Fibroblast of lung (primary cell): Measurements from ENCODE around the gene KPNB1. TPM values are rescaled to one million over a fixed set of nuclear protein-coding genes. Genes with fewer than 3 reads are reported as not detected.

Source experiments
- DNase-seq, 2 donors: peaks; one replicate each; pipeline versions ENCODE4 v3.0.0 to v3.0.0-alpha.2; 2010; ENCODE audit warnings: low read depth in 2 of 2
- H2AFZ ChIP-seq: 2 replicates; pipeline ENCODE4 v1.5.1; 2012; ENCODE audit warnings: low read length, control low read depth, inconsistent platforms
- H3K27ac ChIP-seq: 2 replicates; pipeline ENCODE4 v1.5.1; 2011; ENCODE audit warnings: low read length, control low read depth; ENCODE audit not compliant: insufficient read depth
- H3K27me3 ChIP-seq: 2 replicates; pipeline ENCODE4 v1.5.1; 2011; ENCODE audit warnings: mild to moderate bottlenecking, low read length; ENCODE audit not compliant: control insufficient read depth, insufficient read depth
- H3K36me3 ChIP-seq: 2 replicates; pipeline ENCODE4 v1.5.1; 2011; ENCODE audit warnings: low read length; ENCODE audit not compliant: control insufficient read depth, insufficient read depth
- H3K4me1 ChIP-seq: 2 replicates; pipeline ENCODE4 v1.5.1; 2011; ENCODE audit warnings: low read length; ENCODE audit not compliant: control insufficient read depth, insufficient read depth; ENCODE audit errors: extremely low read depth
- H3K4me2 ChIP-seq: 2 replicates; pipeline ENCODE4 v1.5.1; 2011; ENCODE audit warnings: low read length, control low read depth; ENCODE audit not compliant: insufficient read depth; ENCODE audit errors: extremely low read depth
- H3K4me3 ChIP-seq, 4 experiments: fragments of 200-600 bp in 1 of 4; sonication (generic) in 1 of 4; replicated peaks in 1 of 4; 2 replicates each; pipeline ENCODE4 v1.5.1; 2011 to 2016; ENCODE audit warnings: low read length in 4 of 4, low read depth in 3 of 4, mild to moderate bottlenecking in 3 of 4, control low read depth in 2 of 4, inconsistent platforms in 1 of 4, mixed read lengths in 1 of 4; ENCODE audit not compliant: insufficient read depth in 1 of 4; ENCODE audit errors: control extremely low read depth in 1 of 4
- H3K79me2 ChIP-seq: 2 replicates; pipeline ENCODE4 v1.5.1; 2012; ENCODE audit warnings: mild to moderate bottlenecking, low read length, inconsistent platforms; ENCODE audit not compliant: control insufficient read depth, insufficient read depth
- H3K9ac ChIP-seq: 2 replicates; pipeline ENCODE4 v1.5.1; 2011; ENCODE audit warnings: mild to moderate bottlenecking, low read length, control low read depth; ENCODE audit not compliant: insufficient read depth
- H3K9me3 ChIP-seq: 2 replicates; pipeline ENCODE4 v1.5.1; 2012; ENCODE audit warnings: low read depth, low read length; ENCODE audit not compliant: control insufficient read depth, insufficient read depth
- H4K20me1 ChIP-seq: 2 replicates; pipeline ENCODE4 v1.5.1; 2011; ENCODE audit warnings: low read length; ENCODE audit not compliant: control insufficient read depth, insufficient read depth; ENCODE audit errors: extremely low read depth
- EZH2 ChIP-seq: IDR thresholded peaks from 2 replicates; pipeline ENCODE4 v1.5.1; 2012; ENCODE audit warnings: low read length, control low read depth, mild to moderate bottlenecking; ENCODE audit errors: missing control alignments
- polyA plus RNA-seq, 2 donors: library from polyadenylated mRNA; depleted of rRNA in 1 of 2; stranded (reverse) in 1 of 2; unstranded in 1 of 2; fragments of >200 nt; gene quantifications; 2 replicates each; pipeline ENCODE4 v1.2.1, GENCODE V29; 2011 to 2012; ENCODE audit warnings: missing spikeins in 1 of 2
- total RNA-seq: library from RNA; depleted of rRNA; stranded (reverse); fragments of >200 nt; gene quantifications from 2 replicates; pipeline ENCODE4 v1.2.1, GENCODE V29; 2014
- TF ChIP-seq, protein P1 (sequence below), 2 donors: IDR thresholded peaks in 1 of 2; conservative IDR thresholded peaks in 1 of 2; 1 replicate in 1 of 2; 2 replicates in 1 of 2; pipeline ENCODE4 v1.5.1; 2011 to 2012; ENCODE audit warnings: low read length in 2 of 2, control low read depth in 1 of 2, inconsistent platforms in 1 of 2, low read depth in 1 of 2, mild to moderate bottlenecking in 1 of 2

The KPNB1 gene
- total and polyA plus RNA-seq, 2 donors (not counting 1 experiment from before 2014, with no cell fraction given): 253 to 267 TPM

GRCh38 chr17:47719411-47720152, 69.9 kb downstream of the KPNB1 start:
- Histone ChIP-seq H3K27ac (no peak overlapping the region), H3K9ac (no peak overlapping the region), H3K79me2 (no peaks in the 10 kb centered on the region), H3K36me3 (no peaks in the 10 kb centered on the region), H3K27me3 (peaks cover 51% of the 10 kb centered on the region), H3K4me2 (peak overlapping the region; percentile 45), H3K4me1 (peaks cover 23% of the 10 kb centered on the region), H3K9me3 (no peaks in the 10 kb centered on the region), H3K4me3 (no peak overlapping the region), H4K20me1 (no peaks in the 10 kb centered on the region), H2AFZ (no peak overlapping the region)
- TF ChIP-seq EZH2: no peak
- TF ChIP-seq, protein P1, sequence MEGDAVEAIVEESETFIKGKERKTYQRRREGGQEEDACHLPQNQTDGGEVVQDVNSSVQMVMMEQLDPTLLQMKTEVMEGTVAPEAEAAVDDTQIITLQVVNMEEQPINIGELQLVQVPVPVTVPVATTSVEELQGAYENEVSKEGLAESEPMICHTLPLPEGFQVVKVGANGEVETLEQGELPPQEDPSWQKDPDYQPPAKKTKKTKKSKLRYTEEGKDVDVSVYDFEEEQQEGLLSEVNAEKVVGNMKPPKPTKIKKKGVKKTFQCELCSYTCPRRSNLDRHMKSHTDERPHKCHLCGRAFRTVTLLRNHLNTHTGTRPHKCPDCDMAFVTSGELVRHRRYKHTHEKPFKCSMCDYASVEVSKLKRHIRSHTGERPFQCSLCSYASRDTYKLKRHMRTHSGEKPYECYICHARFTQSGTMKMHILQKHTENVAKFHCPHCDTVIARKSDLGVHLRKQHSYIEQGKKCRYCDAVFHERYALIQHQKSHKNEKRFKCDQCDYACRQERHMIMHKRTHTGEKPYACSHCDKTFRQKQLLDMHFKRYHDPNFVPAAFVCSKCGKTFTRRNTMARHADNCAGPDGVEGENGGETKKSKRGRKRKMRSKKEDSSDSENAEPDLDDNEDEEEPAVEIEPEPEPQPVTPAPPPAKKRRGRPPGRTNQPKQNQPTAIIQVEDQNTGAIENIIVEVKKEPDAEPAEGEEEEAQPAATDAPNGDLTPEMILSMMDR (conservative IDR thresholded peaks at IDR 0.05 in 1 of 2, IDR thresholded peaks at IDR 0.05 in 1 of 2; ENCODE audit: low read depth in 1 of 2, low read length in 2 of 2): no peak
- peak; percentile 57 to 83 for DNase-seq

DNA sequence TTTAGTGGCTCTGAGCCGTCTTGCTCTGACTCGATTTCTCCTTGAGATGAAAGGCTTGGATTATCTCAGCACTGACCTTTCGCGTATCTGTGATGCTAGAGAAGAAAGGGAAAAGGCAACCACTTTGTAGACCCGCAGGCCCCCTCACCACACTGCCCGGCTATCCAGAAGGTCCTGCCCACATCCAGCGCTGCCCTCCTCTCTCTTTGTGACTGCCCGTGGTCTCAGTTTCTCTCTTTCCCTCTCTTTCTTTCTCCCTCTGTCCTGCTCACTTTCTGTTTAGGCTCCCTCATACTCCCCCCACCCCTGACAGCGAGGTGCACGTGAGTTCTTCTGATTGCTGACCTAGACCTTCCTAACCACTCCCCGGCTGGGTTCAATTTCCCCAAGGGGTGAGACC, 70.5 kb downstream of the KPNB1 start:
- Histone ChIP-seq H3K79me2 (no peaks in the 10 kb centered on the region), H4K20me1 (no peaks in the 10 kb centered on the region), H3K27ac (no peak overlapping the region), H3K4me3 (no peak overlapping the region), H3K4me2 (no peak overlapping the region), H2AFZ (no peak overlapping the region), H3K36me3 (no peaks in the 10 kb centered on the region), H3K4me1 (peaks cover 23% of the 10 kb centered on the region), H3K9me3 (no peaks in the 10 kb centered on the region), H3K27me3 (peaks cover 49% of the 10 kb centered on the region), H3K9ac (no peak overlapping the region)
- TF ChIP-seq, protein P1 (conservative IDR thresholded peaks at IDR 0.05 in 1 of 2, IDR thresholded peaks at IDR 0.05 in 1 of 2; ENCODE audit: low read depth in 1 of 2, low read length in 2 of 2): no peak
- no peak for TF ChIP-seq EZH2
- no peak for DNase-seq

DNA sequence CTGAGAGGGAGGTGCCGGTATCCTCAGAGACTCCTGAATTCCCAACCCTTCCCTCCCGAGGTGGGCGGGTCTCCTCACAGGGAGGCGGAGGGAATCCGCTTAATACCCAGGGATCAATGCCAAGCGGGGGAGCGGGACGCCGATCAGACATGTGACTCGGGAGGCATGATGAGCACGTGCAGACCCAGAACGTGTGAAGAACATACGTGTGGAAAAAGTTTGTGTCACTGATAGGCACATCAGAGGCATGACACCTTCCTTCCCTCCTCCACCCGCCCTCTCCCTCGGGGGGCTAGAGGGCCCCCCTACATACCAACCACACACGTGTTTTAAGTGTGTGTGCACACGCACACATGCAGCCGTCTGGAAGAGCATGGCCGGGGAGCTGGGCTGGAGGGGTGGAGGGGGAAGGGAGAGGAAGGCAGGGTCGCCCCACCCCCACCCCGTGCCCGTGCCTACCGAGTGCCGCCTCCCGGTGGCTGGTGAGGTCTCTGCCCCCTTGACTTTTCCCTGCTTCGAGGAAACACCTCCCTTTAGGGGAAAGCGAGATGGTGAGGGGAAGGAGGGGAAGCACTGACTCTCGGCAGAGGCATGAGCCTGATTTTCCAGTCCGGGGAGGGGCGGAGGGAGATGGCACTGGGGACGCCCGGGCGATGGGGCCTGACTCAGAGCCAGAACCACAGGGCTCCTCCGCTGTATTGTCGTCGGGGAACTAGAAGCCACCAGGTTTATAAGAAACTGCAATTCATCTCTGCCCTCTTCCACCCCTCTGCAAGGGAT, 71.2 kb downstream of the KPNB1 start:
- peak in 1 of 2 donors; percentile 33 for DNase-seq
- peaks cover 46% of the 10 kb centered on the region for H3K27me3 ChIP-seq
- no peaks in the 10 kb centered on the region for H3K9me3 ChIP-seq
- TF ChIP-seq, protein P1 (conservative IDR thresholded peaks at IDR 0.05 in 1 of 2, IDR thresholded peaks at IDR 0.05 in 1 of 2; ENCODE audit: low read depth in 1 of 2, low read length in 2 of 2): no peak
- no peak for TF ChIP-seq EZH2
- H3K79me2 ChIP-seq: no peaks in the 10 kb centered on the region
- H2AFZ ChIP-seq: no peak overlapping the region
- H3K36me3 ChIP-seq: no peaks in the 10 kb centered on the region
- no peak overlapping the region for H3K27ac ChIP-seq
- no peak overlapping the region for H3K4me2 ChIP-seq
- H4K20me1 ChIP-seq: no peaks in the 10 kb centered on the region
- H3K4me3 ChIP-seq: no peak overlapping the region
- peaks cover 23% of the 10 kb centered on the region for H3K4me1 ChIP-seq
- no peak overlapping the region for H3K9ac ChIP-seq
